ENCODE data around the gene THADA.
"Not testable (repeated sequence)": the region's sequence is repeated elsewhere in the genome, so short reads cannot be mapped to it uniquely, and the experiment has no call there.

Gene THADA

GRCh38 chr2:43387092-43388062 lies 208.5 kb downstream of the THADA start:
- DNase-seq (ENCODE audit: low spot score): no peak

DNA sequence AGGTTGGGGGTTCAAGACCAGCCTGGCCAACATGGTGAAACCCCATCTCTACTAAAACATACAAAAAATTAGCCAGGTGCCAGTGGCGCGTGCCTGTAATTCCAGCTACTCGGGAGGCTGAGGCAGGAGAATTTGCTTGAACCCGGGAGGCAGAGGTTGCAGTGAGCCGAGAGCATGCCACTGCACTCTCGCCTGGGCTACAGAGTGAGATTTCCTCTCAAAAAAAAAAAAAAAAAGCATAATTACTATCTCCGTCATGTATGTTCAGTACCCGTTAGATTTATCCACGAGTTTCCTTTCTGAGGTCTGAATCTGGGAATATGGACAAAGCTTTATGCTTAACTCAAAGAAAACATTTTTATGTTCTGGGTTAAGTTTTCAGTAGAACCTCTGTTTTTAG lies 209.2 kb downstream of the THADA start:
- DNase-seq (ENCODE audit: low spot score): not testable (repeated sequence)

DNA sequence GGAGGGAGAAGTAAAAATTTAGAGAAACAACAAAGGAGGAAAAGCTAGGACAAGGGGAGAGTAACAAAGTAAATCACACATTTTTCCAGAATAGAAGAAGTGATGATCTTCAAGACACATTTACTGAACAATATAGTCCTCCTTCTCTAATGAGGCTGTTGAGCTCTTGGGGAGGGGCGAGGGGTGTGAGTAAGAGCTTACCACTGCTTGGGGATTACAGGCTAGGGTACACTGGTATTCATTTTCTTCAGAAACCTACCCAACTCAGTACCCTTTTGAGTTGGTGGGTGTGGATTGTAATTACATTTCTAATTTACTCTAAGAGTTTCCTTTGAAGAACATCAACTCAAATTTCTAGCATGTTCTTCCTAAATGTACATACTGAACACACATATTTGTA lies 211.7 kb downstream of the THADA start:
- DNase-seq (ENCODE audit: low spot score): no peak

GRCh38 chr2:43383533-43383932 lies 212.3 kb downstream of the THADA start:
- no peak for DNase-seq (ENCODE audit: low spot score)

DNA sequence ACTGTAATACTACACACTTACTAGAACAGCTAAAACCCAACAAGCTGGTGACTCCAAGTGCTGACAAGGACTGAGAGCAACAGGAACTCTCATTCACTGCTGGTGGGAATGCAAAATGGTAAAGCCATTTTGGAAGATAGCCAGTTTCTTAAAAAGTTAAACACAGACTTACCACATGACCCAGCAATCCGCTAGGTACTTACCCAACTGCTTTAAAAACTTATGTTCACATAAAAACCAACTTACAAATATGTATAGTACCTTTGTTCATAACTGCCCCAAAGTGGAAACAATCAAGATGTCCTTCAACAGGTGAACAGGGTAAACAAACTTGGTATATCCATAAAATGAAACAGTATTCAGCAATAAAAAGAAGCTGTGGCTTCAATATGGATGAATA lies 216.3 kb downstream of the THADA start:
- no peak for DNase-seq (ENCODE audit: low spot score)

DNA sequence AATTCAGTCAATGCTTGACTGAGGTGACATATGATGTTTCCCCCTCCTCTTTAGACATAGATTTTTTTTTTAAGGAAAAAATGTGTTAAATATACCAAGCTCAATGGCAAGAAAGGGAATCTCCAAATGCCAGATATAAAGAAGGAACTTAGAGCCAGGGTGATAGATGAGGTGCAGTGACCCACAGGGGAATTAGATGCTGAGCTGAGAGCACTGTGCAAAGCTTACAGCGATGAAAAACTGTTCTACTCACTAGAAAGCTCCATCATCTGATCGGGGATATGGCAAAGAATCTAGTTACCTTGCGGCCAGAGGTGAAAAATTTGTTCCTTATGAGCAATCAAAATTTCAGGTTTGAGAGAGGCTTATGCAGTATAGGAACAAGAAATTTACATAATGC lies 218.5 kb downstream of the THADA start:
- no peak for DNase-seq (ENCODE audit: low spot score)

- DNase-seq (ENCODE audit: low spot score): no peak
Observed at GRCh38 chr2:43376523-43377198, 219.2 kb downstream of the THADA start.

GRCh38 chr2:43375746-43376522 lies 219.9 kb downstream of the THADA start:
- DNase-seq (ENCODE audit: low spot score): no peak

DNA sequence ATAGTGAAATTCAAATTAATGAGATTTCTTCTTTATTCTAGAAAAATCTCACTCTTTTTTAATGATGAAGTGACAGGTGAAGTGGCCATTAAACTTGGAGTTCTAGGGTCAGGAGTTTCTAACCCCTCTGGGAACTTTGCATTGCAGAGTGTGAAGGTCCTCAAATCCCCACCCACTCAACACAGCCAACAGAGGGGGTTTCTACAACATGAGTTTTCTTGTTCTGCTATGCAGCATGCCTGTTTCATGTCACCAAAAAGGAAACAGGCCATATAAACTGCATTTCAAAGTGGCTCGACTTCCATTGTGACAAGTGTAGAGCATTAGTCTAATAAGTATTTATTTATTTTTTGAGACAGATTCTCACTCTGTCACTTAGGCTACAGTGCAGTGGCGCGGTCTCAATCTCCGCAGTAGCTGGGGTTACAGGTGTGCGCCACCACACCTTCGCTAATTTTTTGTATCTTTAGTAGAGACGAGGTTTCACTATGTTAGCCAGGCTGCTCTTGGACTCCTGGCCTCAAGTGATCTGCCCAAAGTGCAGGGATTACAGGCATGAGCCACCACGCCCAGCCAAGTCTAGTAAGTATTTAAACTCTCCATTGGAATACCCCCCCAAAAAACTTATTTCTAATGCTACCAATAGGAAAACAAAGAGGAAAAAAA lies 223.3 kb downstream of the THADA start:
- DNase-seq (ENCODE audit: low spot score): no peak

GRCh38 chr2:43370705-43371104 lies 225.1 kb downstream of the THADA start:
- no peak for DNase-seq (ENCODE audit: low spot score)

- DNase-seq (ENCODE audit: low spot score): no peak
Observed at GRCh38 chr2:43370146-43370545, 225.7 kb downstream of the THADA start.

DNA sequence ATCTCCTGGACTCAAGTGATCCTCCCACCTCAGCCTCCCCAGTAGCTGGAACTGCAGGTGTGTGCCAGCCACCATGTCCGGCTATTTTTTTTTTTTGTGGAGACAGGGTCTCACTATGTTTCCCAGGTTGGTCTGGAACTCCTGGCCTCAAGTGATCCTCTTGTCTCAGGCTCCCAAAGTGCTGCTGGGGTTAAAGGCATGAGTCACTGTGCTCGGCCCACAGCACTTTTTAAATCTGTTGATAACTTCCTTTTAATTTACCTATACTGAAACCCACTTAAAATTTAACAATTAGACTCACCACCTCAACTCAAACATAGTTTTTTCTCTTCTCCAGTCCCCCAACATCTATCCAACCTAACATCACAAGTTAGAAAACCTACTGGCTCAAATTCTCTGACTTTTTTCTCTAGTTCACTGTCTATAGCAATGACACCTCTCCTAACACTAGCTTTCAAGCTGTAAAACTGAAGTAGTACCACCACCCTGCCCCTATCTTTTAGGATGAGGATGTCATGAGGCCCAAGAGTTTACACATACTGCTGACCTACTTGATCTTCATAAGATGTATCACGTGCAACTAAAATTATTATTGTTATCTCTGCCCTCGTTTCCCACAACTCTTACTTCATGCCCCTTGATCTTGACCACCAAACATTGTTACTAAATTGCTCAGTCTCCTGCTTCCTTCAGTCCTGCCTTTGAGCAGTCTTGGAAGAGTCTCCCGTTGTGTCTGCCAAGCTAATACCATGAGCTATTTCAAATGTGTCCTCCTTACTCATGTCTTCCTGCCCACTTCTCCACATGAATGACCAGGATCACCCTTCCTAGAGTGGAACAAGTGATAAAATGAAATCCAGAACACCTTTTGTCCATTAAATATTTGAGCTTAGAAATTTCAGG lies 227.1 kb downstream of the THADA start:
- DNase-seq (ENCODE audit: low spot score): no peak

DNA sequence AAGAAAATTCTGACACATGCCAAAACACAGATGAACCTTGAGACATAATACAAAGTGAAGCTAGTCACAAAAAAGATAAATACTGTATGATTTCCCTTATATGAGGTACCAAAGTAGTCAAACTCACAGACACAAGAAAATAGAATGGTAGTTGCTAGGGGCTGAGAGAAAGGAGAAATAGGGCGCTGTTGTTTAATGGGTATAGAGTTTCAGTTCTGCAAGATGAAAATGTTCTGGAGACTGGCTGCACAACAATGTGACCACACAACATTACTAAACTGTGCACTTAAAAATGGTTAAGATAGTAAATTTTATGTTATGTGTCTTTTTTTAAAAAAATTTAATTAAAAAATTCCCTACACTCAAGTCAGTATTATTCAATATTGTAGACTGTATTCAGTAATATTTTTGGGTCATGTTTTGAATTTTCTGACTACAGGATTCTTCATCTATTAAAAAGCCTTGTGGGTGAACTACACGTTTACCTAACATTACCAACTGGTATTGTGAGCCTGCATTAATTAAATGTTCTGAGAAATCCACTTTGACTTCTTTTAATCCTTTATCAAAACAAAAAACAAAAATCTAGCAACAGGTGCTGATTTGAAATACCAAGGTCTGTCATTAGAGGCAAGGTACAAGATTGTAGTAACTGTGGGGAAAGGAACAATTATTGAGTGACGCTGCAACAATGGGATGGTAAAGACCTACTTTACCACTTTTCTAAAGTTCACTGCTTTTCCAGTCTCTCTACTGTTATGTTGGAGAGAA lies 228.6 kb downstream of the THADA start:
- DNase-seq (ENCODE audit: low spot score): no peak

DNA sequence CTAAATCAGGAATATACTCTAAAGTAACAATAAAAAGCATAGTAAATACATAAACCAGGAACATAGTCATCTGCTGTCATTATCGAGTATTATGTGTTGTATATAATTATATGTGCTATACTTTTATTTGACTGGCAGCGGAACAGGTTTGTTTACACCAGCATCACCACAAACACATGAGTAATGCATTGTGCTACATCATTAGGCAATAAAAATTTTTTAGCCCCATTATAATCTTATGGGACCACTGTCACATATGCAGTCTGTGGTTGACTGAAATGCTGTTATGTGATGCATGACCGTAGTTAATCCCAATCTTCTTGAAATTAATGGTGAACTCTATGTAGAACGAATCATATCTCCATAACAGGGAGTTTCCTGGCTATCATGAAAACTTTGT lies 232.7 kb downstream of the THADA start:
- DNase-seq (ENCODE audit: low spot score): no peak

- no peak for DNase-seq (ENCODE audit: low spot score)
Observed at GRCh38 chr2:43361286-43361685, 234.6 kb downstream of the THADA start.

DNA sequence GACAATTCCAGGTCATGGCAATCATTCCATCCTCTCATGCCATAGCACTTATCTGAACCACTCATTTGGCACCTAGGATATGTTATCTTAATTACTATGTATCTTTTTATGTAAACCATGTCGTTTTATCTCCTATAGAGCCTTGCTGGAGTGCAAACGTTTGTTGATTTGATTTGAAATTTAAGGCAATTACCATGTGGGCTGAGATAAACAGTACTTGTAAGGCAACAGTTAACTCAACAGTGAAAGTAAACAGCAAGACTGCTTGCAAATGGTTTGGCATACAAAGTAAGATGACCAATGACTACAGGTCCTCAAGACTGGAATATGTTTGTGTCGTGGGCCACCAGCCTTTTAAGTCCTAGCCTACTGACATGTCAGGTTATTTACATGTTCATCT lies 235.7 kb downstream of the THADA start:
- no peak for DNase-seq (ENCODE audit: low spot score)

- no peak for DNase-seq (ENCODE audit: low spot score)
Observed at GRCh38 chr2:43358410-43359201, 237.2 kb downstream of the THADA start.

DNA sequence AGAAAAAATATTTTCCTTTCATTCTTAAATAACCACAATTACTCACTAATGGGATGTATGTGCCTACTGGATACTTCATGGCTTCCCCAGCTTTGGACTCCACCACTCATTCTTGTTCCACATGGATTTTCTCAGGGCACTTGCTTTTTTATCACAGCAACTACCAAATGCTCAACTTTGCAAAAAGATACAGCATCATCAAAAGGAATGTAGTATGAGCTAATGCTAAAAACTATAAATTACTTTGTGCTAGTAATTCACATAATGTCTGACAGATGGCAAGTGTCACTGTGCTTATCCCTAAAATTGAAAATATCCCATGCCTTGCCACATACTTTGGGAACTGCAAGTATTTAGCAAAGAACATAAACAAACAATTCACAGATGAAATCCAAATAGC lies 239.1 kb downstream of the THADA start:
- no peak for DNase-seq (ENCODE audit: low spot score)

- no peak for DNase-seq (ENCODE audit: low spot score)
Observed at GRCh38 chr2:43355399-43355798, 240.4 kb downstream of the THADA start.

Measured in LoVo (cell line).